HG03108 (cell line): ENCODE results near the gene ACOX2.
"Not testable (repeated sequence)": the region's sequence is repeated elsewhere in the genome, so short reads cannot be mapped to it uniquely, and the experiment has no call there.

Experiments used
- ATAC-seq: cut with Tn5 transposase; IDR thresholded peaks from one replicate; pipeline ENCODE4 v1.9.1; 2021; ENCODE audit warnings: moderate library complexity; ENCODE audit not compliant: unreplicated experiment

The ACOX2 gene

DNA sequence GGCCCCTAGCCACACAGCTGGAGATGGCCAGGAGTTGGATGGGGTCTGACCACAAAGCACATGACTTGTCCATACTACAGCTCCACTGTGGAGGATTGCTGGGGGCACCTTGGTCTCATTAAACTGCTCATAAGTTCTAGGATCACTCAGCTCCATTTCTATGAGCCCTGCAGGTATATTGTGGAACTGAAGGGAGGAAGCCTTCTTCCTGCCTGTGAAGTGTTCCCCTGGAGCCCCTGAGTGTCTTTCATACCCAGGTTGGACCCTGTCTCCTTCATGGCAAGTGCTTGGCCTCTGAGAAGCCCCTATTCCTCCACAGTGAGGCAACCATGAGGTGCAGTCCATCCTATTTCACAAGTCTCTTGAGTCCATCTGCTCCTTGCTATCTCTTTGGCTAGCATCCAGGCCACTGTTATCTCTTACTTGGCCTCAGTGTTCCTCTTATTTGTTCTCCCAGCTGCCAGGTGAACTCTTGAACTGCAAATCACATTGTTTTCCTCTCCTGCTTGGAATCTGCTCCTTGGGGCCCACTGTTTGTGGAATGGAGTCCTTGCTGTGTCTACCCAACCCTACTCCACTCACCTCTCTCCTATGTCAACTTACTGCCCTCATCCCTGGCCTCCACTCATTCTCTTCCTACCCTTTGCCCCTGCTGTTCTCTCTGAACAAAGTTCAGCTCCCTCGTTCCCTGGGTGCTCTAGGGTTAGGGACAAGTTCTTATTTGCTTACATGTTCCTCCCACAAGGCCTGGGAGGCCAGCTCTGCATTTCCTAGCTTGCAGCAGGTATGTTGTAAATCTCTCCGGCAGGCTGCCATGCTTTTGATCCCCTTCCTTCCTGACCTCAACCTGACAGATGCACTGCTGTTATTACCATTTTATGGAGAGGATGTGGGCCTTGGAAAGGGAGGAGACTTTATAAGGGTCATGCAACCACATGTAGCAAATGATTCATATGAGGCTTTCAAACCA is 1.2 kb downstream of the ACOX2 start:
- no peak for ATAC-seq

DNA sequence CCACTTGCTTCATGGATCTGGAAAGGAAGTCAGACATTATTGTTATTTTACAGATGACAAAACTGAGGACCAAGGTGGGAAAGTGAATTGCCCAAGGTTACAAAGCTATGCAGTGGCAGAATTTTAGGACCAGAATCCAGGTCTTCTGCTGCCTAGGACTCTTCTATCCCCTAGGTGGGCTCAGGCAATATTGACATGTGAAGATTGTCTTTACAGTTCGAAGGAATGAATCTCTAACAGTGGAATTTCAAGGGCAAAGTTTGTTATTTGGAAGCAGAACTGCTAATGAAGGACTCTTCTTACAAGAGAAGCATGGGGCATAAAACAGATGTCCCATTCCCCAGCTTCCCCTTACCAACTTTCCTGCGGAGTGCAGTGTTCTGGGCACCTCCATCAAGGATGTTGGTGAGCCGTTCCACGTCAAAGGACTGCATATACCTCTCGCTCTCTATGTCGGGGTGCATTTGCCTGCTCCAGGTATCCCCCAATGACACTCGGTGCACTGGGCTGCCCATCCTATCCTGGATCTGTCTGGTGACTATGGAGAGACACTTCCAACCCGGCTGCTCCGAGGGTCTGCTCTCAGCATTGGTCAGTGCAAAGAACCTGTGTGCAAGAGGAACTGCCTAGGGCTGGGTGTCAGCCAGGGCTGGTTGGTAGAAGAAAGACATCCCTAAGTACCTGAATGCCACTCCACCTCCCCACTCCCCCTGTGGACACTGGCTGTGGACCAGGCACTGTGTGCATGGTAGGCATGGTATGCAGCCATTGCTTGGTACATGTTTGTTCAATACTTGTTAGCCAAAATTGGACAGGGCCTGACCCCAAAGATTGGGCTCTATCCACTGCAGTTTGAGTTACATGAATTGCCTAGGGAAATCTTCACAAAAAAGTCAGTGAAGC is 2.1 kb downstream of the ACOX2 start:
- ATAC-seq = no peak

DNA sequence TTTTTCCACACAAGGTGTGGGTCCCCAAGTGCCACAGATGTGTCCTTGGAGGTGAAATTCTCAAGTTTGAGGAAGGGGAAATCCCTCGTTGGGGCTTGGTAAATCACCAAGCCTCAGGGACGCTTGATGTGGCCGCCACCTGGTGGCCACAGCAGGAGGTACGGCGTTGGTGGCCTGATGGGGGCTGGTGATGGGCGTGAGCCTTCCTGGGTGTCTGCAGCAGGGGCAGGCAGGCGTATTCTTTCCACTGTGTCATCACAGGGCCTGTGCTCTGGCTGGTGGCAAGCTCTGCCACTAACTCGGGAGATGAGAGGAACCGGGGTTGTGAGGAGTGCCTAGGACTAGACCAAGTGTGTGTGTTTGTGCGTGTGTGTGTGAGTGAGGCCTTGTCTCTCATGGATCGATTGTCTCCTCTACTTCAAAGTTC is 4.2 kb downstream of the ACOX2 start:
- peak; percentile 87 for ATAC-seq

DNA sequence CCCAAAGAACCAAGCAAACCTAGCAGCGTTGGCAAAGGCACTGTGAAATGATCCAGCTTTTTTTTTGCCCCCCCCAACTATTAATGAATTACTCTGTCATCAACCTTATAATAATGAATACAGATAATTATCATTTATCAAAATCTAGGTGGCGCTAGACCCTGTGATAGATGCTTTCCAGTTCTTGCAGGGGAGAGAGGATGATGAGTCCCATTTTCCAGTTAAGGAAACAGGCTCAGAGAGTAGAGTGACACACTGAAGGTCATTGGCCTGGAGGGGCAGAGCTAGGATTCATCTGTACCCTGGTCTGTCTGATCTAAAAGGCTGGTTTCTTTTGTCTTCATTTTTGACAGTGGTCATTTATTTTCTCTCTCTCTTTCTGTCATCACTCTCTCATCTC is 5.0 kb downstream of the ACOX2 start:
- ATAC-seq = no peak

DNA sequence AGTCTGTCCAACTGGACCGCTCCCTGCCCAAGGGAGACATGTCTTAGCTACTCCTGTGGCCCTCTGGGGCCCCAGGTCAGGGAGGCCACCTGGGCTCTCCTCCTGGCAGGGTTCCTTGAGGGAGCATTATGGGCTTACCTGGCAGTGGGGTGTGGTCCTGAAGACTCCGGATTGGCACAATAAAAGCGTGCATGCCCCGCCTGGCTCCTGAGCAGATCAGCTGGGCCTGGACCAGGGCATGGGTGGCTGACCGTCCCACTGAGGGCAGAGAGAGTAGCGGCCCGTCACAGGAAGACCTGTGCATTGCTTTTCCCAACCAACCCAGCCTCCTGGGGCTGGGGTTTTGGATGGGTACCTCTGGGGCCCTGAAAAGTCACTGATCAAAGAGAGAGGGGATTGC is 5.4 kb downstream of the ACOX2 start:
- ATAC-seq = no peak

DNA sequence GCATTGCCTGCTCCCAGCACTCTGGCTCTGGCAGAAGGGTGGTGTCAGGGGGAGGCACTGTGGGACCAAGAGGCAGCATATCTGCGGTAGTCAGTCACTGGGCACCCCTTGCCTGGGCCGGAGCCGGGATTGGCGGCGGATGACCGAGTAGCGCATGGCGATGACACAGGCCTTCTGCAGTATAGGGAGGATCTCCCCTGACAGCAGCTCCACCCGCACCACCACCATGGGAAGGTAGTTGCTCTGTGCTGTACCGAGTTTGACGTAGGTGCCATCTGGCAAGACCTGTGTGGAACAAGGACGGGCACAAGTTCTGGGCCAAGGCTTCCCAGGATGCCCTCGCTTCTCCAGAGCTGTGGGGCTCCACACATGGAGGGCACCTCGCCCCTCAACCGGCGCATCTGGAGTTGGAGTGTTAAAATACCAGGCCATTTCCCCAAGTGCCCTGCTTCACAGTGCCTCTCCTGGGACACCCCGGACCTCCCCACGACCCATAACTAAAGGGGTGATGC is 6.6 kb downstream of the ACOX2 start:
- ATAC-seq = no peak

DNA sequence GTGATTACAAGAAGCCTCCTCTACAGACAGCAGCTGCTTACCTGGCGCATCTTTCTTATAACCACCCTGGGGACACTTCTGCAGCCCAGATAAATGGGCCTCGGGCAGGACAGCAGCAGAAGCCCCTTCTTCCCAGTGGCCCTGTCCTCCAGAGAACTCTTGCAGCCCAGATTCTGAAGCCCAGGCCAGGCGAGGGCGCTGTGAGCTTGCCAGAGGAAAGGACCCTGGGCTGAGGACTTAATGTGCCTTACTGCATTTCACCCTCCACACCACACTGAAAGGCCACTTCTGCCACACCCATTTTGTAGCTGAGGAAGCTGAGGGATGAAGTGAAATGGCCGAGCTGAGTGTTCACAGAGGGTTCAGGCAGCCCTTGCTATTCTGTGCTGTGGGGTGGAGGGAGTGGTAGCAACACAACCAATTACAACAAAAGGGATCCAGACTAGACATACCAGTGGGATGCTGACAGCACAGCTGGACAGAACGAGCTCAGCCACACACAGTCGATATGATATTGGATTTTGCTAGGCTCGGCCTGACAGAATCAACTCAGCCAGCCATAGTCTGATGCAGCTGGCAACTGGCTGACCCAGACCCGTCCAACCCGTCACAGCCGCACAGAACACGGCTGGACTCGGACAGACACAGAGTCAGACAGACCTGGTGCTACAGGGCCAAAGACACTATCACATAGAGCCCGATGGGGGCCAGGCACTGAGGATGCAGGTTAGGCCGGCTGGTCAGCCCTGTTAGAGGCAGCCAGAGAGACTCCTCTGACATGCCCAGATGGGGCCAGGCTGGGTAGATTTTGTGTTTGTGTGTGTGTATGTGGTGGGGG is 7.3 kb downstream of the ACOX2 start:
- ATAC-seq = no peak

DNA sequence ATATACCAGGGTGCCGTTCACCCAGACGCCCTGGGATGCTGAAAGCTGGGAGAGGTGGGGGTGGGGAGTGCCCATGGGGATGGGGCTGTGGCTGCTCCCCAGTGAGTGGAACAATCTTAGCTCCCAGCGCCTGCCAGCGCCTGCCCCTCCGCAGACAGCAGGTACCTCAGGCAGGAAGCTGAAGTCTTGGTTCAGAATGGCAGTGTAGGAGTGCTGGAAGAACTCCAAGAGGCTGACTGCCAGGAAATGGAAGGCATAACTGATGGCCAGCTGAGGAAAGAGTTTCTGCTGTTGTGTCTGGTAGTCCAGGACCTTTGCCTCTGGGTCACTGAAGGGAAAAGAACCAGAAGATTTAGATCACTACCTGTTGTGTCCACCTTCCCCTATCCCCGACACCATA is 8.4 kb downstream of the ACOX2 start:
- ATAC-seq = no peak

DNA sequence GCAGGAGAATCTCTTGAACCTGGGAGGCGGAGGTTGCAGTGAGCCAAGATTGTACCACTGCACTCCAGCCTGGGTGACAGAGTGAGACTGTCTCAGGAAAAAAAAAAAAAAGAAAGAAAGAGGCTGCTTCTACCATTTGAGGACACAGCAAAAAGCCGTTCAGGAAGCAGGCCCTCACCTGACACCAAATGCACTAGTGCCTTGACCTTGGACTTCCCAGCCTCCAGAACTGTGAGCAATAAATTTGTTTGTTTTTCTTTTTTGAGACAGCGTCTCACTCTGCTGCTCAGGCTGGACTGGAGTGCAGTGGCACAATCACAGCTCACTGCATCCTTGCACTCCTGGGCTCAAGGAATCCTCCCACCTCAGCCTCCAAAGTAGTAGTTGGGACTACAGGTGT is 9.6 kb downstream of the ACOX2 start:
- ATAC-seq = not testable (repeated sequence)

DNA sequence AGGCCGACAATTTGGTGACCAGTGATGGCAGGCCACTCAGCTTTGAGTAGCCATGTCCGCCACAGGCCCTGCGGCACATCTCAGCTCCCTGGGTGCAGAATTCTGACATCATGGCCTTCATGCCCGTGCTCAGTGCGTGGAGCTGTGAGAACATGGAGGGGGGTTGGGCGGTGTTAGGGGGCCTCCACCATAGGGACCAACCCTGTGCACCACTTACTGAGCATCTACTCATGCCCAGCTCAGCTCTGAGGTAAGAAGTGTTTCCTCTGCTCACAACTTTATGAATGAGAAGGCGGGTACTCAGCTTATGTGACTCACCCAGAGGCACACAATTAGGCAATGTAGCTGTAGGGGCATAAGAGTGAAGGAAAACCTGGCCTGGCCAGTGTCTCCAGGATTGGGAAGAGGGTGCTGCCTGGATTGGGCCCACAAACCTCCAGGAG is 10.5 kb downstream of the ACOX2 start:
- no peak for ATAC-seq

DNA sequence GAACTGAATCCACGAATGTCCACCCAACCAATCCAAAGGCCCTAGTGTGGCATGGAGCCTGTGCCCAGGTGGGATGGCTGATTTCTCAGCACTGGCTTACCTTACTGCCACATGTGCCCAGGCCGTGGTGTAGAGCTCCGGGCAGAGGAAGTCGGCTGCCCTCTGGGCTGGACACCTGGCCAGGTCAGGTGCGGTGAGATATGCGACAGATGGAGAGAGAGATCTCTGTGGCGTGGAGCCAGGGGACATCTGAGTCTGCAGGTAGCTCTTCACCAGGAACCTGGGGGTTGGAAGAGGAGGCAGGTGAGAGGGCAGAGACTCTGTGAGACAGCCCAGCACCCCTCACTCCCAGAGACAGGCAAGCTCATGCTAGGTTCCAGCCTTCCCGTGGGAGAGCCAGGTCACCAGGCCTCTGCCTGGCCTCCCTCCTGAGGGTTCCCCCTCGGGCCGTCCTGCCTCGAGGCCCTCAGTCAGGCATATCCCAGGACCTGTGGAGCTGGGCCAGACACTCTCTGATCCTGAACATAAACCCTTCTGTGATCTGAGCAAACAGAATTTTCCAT is 12.6 kb downstream of the ACOX2 start:
- ATAC-seq = no peak

DNA sequence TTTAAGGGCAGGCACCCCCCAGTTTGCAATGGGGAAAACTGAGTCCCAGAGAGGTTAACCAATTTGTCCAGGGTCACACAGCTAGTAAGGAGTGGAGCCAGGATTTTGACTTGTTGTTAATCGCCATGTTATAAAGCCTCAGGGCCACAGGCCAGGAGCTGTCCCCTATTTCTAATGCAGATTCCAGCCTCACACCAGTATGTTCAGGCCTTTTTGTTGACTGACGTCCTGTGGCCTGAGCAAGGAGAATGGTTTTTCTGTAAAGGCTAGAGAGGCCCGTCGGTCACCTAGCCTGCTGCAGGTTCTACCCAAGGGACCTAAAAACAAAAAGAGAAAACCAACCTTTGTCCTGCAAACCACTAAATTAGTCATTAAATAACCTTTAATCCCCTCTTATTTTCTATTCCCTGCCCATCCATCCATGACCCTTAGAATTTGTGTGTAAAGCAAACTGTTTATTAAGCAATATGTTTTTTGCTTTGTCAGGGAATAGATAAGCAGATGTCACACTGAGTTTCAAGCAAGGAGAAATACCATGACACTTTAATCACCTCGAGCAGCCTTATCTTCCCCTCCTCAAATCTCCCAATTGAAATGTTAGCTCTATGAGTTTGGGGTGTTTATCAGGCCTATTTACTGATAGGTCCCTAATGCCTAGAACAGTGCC is 14.1 kb downstream of the ACOX2 start:
- no peak for ATAC-seq

DNA sequence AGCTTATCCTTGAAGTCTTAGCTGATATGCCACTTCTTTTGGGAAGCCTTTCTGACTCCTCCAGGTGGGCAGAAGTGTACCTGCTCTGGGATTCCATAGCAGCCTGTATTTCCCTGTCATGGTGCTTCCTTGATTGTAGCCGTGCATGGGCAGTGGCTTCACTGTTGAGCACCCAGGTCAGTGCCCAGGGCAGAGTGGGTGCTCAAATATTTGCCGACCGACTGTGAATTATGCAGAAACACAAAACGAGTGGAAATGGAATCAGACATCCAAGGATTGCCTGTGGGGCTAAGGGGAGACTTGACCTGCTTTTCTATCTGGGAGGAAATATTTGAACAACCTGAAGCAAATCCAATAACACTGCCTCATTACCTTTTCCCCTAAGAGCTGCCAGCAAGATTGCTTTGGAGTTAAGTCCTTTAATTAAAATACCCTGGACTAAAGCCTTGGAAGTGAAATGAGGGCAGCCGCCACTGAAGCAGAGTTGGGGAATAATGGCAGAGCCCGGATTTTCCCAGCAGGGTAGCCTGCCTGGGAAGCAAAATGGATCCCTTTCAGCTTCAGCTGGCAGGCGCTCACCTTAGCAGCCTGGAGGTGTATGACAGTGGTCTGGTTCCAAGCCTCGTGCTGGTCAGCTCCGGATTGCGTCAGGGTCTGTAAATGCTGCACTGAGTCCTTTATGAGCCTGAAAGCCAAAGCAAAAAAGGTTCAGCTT is 14.9 kb downstream of the ACOX2 start:
- ATAC-seq = no peak

DNA sequence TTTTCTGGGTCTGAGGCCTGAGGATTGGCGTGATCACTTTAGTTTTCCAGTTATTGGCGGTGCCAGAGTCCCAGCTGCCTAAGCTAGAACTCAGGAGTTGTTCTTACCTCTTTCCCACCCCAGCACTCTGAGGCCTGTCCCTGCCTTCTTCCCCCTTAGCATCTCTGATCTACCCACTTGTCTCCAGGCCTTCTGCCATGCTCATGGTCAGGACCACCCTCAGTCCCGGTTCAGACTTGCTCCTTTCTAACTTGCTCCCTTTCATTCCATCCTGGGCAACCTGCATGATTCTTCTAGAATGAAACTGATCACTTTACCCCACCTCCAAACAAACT is 15.7 kb downstream of the ACOX2 start:
- ATAC-seq = no peak

DNA sequence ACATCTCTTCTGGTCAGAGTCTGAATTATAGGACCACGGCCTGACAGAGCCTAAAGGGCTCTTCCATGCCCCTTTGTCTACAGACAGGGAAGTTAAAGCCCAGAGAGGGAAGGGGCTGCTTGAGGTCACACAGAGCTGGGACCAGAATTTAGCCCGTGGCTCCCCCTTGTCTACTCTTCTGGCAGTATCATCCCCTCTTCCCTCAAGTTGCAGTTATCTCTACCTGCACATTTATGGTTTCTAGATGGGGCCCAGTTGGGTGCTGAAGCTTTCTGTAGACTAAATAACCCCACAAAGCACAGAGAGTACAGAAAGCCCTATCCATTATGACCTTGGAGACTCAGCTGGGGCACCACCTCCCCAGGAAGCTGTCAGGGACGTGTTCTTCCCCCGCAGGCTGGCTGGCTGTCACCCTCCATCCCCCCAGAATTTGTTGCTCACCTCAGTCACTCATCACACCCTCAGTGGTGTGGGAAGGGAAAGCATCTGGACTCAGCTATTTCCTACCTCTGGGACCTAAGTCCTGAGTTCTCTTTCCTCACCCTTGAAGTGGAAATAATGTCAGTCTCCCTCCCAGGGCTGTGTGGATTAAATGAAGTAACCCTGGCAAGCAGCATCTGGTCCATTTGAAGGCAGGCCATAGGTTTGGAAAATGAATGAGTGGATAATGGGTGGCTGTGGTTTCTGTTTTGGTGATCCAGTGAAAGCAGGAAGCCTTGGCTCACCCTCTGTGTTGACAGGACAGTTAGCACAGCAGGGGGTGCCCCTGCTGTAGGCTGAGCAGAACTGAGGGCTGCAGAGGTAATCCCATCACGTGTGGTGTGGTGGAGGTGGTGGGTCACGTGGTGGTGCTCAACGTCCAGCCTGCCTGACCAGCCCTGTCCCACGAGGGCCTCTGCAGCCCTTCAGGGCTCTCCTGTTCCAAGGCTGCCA is 16.3 kb downstream of the ACOX2 start:
- ATAC-seq = no peak

DNA sequence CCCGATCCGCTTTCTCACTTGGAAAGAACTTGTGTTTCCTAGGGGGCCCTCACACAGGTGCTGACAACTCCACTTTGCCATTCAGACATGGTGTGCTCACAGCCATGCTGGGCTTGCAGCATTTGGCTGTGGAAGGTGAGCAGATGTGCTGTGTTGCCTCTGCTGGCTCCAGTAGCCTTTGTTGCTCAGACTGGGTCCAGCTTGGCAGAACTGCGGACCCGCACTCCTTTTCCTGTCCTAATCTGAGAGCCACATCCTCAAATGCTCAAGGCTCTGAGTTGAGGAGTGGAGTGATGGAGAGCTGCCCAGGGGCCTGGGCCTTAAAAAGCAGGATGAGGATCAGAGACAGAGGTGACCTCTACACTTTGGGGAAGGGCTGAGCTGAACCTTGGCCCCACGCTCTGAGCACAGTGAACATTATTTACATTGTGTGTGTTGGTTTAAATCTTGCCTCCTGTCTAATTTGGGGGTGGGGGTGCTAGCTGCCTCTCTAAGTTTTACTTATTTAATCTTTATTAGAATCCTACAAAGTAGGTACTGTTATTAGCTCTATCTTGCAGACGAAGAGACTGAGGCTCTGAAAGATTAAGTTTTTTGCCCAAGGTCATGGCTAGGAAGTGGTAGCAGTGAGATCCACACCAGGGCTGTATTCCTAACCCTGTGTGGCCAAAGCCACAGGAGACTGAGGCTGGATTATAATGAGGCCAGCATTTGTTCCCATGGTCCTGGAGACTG is 17.2 kb downstream of the ACOX2 start:
- ATAC-seq = no peak

DNA sequence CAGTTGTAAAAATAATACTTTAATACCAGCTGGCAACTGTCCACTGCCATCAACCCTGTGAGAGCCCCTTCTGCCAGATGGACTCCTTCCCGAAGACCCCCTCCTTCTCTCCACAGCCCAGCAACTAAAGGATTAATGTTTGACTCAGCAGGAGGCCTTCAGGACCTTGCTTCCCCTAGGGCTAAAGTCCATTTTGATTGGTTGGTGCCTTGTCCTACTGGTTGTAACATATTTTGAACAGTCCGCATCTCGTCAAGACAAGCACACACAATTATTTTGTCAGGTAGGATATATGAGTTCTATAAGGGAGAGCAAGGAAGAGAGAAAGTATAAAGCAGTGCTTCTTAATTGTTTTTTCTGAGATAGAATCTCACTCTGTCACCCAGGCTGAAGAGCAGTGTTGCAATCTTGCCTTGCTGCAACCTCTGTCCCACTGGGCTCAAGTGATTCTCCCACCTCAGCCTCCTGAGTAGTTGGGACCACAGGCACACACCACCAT is 18.6 kb downstream of the ACOX2 start:
- no peak for ATAC-seq
